ENCODE data around the gene OR51A2. TPM values are rescaled to one million over a fixed set of nuclear protein-coding genes. Genes with fewer than 3 reads are reported as not detected.

The OR51A2 gene
- total and polyA plus RNA-seq, 7 experiments from 2014 or later, result not detected

DNA sequence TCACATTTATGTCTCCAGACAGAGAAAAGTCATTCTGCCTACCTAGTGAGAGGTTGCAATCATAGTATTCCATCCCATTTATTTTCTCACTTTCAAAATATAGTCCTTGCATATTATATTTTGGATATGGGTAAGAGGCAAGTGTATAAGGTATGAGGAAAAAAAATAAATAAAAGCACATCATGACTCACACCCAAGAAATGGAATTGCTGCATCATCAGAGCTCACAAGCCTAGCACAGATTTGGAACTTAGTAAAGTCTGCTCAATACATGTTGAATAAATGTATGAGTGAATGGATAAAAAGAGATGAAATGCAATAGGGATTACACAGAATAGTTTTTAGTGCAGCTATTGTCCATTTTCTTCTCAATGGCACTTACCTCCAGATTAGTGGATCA is 28.9 kb downstream of the OR51A2 start:
- intact Hi-C loops (cut with micrococcal nuclease), result no loop called here
- no peak overlapping the region for H3K27ac Mint-ChIP-seq
- Histone ChIP-seq H3K36me3 (ENCODE audit: control insufficient read depth in 2 of 3, insufficient read depth in 3 of 3, low read length in 3 of 3) (no peaks in the 10 kb centered on the region), H3K4me1 (ENCODE audit: control insufficient read depth in 2 of 2, insufficient read depth in 2 of 2, low read length in 2 of 2) (no peaks in the 10 kb centered on the region), H3K9me3 (ENCODE audit: control insufficient read depth in 2 of 3, low read length in 3 of 3) (no peaks in the 10 kb centered on the region), H3K27me3 (ENCODE audit: control insufficient read depth in 2 of 2, insufficient read depth in 2 of 2, low read length in 2 of 2) (no peaks in the 10 kb centered on the region), H3K4me3 (ENCODE audit: low read length) (no peak overlapping the region), H3K27ac (ENCODE audit: low read depth, low read length) (no peak overlapping the region)
- peaks cover 0 to 1% (median 0%) of the 10 kb centered on the region in 7 donors for H3K4me1 Mint-ChIP-seq
- ATAC-seq, result no peak
- H3K27me3 Mint-ChIP-seq, result peaks cover 0 to 17% (median 10%) of the 10 kb centered on the region in 5 donors
- CTCF ChIA-PET, result no interaction called here
- DNase-seq, result no peak
- POLR2A ChIA-PET, result no interaction called here
- H3K4me3 Mint-ChIP-seq, result no peak overlapping the region
- H3K36me3 Mint-ChIP-seq, result no peaks in the 10 kb centered on the region
- peaks cover 0 to 7% (median 0%) of the 10 kb centered on the region in 11 donors for H3K9me3 Mint-ChIP-seq

DNA sequence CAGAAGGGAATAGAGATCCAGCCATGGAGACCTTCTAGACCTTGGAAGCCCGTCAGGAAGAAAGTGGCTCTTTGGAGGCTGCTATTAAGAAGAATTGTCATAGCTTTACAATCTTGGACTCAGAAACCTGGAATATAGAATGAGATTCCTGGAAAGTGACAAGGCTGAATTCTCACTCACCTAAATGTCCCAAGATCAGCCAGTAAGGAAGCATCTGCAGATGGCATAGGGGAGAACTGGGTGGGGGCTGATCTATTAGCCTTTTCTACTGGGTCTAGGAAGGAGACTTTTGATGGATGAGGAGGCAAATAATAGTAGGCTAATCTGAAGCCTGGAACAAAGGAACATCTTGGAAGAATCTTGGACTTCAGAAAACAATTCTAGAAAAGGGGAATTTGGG is 31.3 kb downstream of the OR51A2 start, which contains the start of gene OR51G1:
TSS of gene OR51G1 (minus strand) at position 101 of the 400 bp plus-strand sequence. CDS start at position 101, 0 bp downstream.
- Histone ChIP-seq H3K9me3 (ENCODE audit: control insufficient read depth in 2 of 3, low read length in 3 of 3) (no peaks in the 10 kb centered on the region), H3K27ac (ENCODE audit: low read depth, low read length) (no peak within 1 kb of the TSS), H3K4me1 (ENCODE audit: control insufficient read depth in 2 of 2, insufficient read depth in 2 of 2, low read length in 2 of 2) (no peaks in the 10 kb centered on the region), H3K36me3 (ENCODE audit: control insufficient read depth in 2 of 3, insufficient read depth in 3 of 3, low read length in 3 of 3) (no peaks in the 10 kb centered on the region), H3K27me3 (ENCODE audit: control insufficient read depth in 2 of 2, insufficient read depth in 2 of 2, low read length in 2 of 2) (no peaks in the 10 kb centered on the region), H3K4me3 (ENCODE audit: low read length) (no peak within 1 kb of the TSS)
- peaks cover 0 to 1% (median 0%) of the 10 kb centered on the region in 7 donors for H3K4me1 Mint-ChIP-seq
- peaks cover 0 to 17% (median 10%) of the 10 kb centered on the region in 5 donors for H3K27me3 Mint-ChIP-seq
- no peak within 1 kb of the TSS for H3K27ac Mint-ChIP-seq
- POLR2A ChIA-PET, result no interaction called here
- CTCF ChIA-PET, result no interaction called here
- ATAC-seq (no peak), DNase-seq (no peak)
- no peak within 1 kb of the TSS for H3K4me3 Mint-ChIP-seq
- peaks cover 0 to 7% (median 0%) of the 10 kb centered on the region in 11 donors for H3K9me3 Mint-ChIP-seq
- H3K36me3 Mint-ChIP-seq, result no peaks in the 10 kb centered on the region
- intact Hi-C loops (cut with micrococcal nuclease), result no loop called here

DNA sequence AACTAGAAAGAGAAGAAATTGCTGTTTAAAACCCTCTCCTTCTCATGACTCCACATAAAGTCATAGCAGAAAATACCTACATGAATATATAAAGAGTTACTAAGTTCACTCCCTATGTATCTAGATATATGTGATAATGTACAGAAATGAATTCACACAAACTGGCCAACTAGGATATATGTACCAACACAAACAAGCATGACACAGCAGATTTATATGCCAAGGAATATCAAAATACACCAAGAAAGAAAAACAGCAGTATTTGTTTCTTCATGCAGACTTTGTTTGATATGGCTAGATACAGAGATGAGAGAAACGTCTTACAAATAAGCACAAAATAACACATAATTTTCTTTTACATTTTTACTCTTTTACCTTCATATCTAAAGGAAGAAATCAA is 33.2 kb downstream of the OR51A2 start:
- no peak for ATAC-seq
- peaks cover 0 to 17% (median 8%) of the 10 kb centered on the region in 5 donors for H3K27me3 Mint-ChIP-seq
- intact Hi-C loops (cut with micrococcal nuclease), result no loop called here
- no peaks in the 10 kb centered on the region for H3K36me3 ChIP-seq (ENCODE audit: control insufficient read depth in 2 of 3, insufficient read depth in 3 of 3, low read length in 3 of 3)
- no peak for DNase-seq
- no peak overlapping the region for H3K4me3 ChIP-seq (ENCODE audit: low read length)
- no peak overlapping the region for H3K4me3 Mint-ChIP-seq
- H3K27ac ChIP-seq (ENCODE audit: low read depth, low read length), result no peak overlapping the region
- H3K4me1 ChIP-seq (ENCODE audit: control insufficient read depth in 2 of 2, insufficient read depth in 2 of 2, low read length in 2 of 2), result no peaks in the 10 kb centered on the region
- no peaks in the 10 kb centered on the region for H3K9me3 ChIP-seq (ENCODE audit: control insufficient read depth in 2 of 3, low read length in 3 of 3)
- H3K9me3 Mint-ChIP-seq, result peaks cover 0 to 7% (median 0%) of the 10 kb centered on the region in 11 donors
- no peak overlapping the region for H3K27ac Mint-ChIP-seq
- no peaks in the 10 kb centered on the region for H3K36me3 Mint-ChIP-seq
- no peaks in the 10 kb centered on the region for H3K27me3 ChIP-seq (ENCODE audit: control insufficient read depth in 2 of 2, insufficient read depth in 2 of 2, low read length in 2 of 2)
- POLR2A ChIA-PET, result no interaction called here
- CTCF ChIA-PET, result no interaction called here
- peaks cover 0 to 1% (median 0%) of the 10 kb centered on the region in 7 donors for H3K4me1 Mint-ChIP-seq

DNA sequence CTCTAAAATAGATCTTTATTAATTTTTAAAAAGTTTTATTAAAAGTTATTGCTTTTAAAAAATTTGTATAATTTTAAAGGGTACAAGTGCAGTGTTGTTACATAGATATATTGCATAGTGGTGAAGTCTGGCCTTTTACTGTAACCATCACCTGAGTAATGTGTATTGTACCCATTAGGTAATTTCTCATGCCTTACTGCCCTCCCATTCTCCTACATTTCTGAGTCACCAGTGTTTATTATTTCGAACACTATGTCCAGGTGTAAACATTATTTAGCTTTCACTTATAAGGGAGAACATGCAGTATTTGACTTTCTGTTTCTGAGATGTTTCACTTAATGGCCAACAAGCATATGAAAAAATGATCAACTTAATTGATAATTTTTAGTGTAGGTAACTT is 33.7 kb downstream of the OR51A2 start:
- ChIA-PET POLR2A (no interaction called here), CTCF (no interaction called here)
- no peaks in the 10 kb centered on the region for H3K9me3 ChIP-seq (ENCODE audit: control insufficient read depth in 2 of 3, low read length in 3 of 3)
- no peaks in the 10 kb centered on the region for H3K36me3 ChIP-seq (ENCODE audit: control insufficient read depth in 2 of 3, insufficient read depth in 3 of 3, low read length in 3 of 3)
- Mint-ChIP-seq H3K27ac (no peak overlapping the region), H3K36me3 (no peaks in the 10 kb centered on the region), H3K4me1 (peaks cover 0 to 1% (median 0%) of the 10 kb centered on the region in 7 donors), H3K4me3 (no peak overlapping the region), H3K27me3 (peaks cover 0 to 17% (median 10%) of the 10 kb centered on the region in 5 donors), H3K9me3 (peaks cover 0 to 7% (median 0%) of the 10 kb centered on the region in 11 donors)
- ATAC-seq (no peak), DNase-seq (no peak)
- no peak overlapping the region for H3K4me3 ChIP-seq (ENCODE audit: low read length)
- no peak overlapping the region for H3K27ac ChIP-seq (ENCODE audit: low read depth, low read length)
- H3K4me1 ChIP-seq (ENCODE audit: control insufficient read depth in 2 of 2, insufficient read depth in 2 of 2, low read length in 2 of 2), result no peaks in the 10 kb centered on the region
- no peaks in the 10 kb centered on the region for H3K27me3 ChIP-seq (ENCODE audit: control insufficient read depth in 2 of 2, insufficient read depth in 2 of 2, low read length in 2 of 2)
- intact Hi-C loops (cut with micrococcal nuclease), result no loop called here

DNA sequence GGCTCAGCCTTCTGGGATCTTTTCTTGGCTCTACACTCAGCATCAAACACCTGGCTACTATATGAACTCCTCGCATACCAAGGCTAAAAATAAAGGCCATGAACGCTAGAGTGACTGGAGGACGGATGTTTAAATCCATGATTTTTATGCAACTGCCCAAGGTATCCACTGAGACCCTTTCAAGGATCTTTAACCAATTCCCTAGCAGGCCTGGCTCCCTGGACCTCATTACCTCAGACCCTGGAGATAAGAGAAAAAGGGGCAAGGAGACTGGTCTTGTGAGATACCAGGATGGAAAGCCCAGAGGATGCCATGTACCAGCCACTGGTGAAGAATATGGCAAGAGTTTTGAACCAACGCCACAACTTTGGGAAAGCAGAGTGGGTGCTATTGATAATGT is 36.3 kb downstream of the OR51A2 start, which contains the start of gene OR51G2:
TSS of gene OR51G2 (minus strand) at position 101 of the 400 bp plus-strand sequence. CDS start 3,687 bp downstream, outside the sequence.
- Mint-ChIP-seq H3K4me3 (no peak within 1 kb of the TSS), H3K27me3 (peaks cover 0 to 32% (median 12%) of the 10 kb centered on the region in 5 donors), H3K4me1 (no peaks in the 10 kb centered on the region), H3K27ac (no peak within 1 kb of the TSS), H3K36me3 (no peaks in the 10 kb centered on the region), H3K9me3 (peaks cover 0 to 11% (median 0%) of the 10 kb centered on the region in 11 donors)
- ChIA-PET CTCF (no interaction called here), POLR2A (no interaction called here)
- Histone ChIP-seq H3K27me3 (ENCODE audit: control insufficient read depth in 2 of 2, insufficient read depth in 2 of 2, low read length in 2 of 2) (no peaks in the 10 kb centered on the region), H3K4me1 (ENCODE audit: control insufficient read depth in 2 of 2, insufficient read depth in 2 of 2, low read length in 2 of 2) (no peaks in the 10 kb centered on the region), H3K9me3 (ENCODE audit: control insufficient read depth in 2 of 3, low read length in 3 of 3) (no peaks in the 10 kb centered on the region), H3K27ac (ENCODE audit: low read depth, low read length) (no peak within 1 kb of the TSS), H3K4me3 (ENCODE audit: low read length) (no peak within 1 kb of the TSS), H3K36me3 (ENCODE audit: control insufficient read depth in 2 of 3, insufficient read depth in 3 of 3, low read length in 3 of 3) (no peaks in the 10 kb centered on the region)
- no peak for ATAC-seq
- intact Hi-C loops (cut with micrococcal nuclease), result no loop called here
- no peak for DNase-seq

DNA sequence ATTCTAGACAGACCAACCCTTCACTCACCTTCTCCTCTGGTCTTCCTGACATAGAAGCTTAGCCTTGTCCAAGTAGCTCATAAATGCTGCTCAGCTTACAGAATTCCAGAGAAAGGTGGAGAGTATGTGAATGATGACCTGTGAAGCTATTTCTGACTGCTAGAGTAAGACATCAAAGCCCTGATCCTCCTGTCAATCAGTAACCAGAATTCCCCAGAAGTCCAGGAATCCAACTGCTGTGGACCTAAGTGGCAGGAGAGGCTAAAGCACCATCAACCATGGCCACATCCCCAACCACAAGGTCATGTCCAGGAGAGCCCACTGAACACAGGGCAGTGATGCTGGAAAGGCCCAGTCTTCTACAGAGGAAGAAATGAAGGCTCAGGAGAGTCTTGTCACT is 38.9 kb downstream of the OR51A2 start:
- ATAC-seq (no peak), DNase-seq (no peak)
- no peaks in the 10 kb centered on the region for H3K36me3 ChIP-seq (ENCODE audit: control insufficient read depth in 2 of 3, insufficient read depth in 3 of 3, low read length in 3 of 3)
- Mint-ChIP-seq H3K9me3 (peaks cover 0 to 4% (median 0%) of the 10 kb centered on the region in 11 donors), H3K36me3 (no peaks in the 10 kb centered on the region), H3K27me3 (peaks cover 0 to 24% (median 15%) of the 10 kb centered on the region in 5 donors), H3K4me3 (no peak overlapping the region), H3K27ac (no peak overlapping the region), H3K4me1 (no peaks in the 10 kb centered on the region)
- no peak overlapping the region for H3K4me3 ChIP-seq (ENCODE audit: low read length)
- H3K9me3 ChIP-seq (ENCODE audit: control insufficient read depth in 2 of 3, low read length in 3 of 3), result no peaks in the 10 kb centered on the region
- no peak overlapping the region for H3K27ac ChIP-seq (ENCODE audit: low read depth, low read length)
- POLR2A ChIA-PET, result no interaction called here
- H3K4me1 ChIP-seq (ENCODE audit: control insufficient read depth in 2 of 2, insufficient read depth in 2 of 2, low read length in 2 of 2), result no peaks in the 10 kb centered on the region
- CTCF ChIA-PET, result no interaction called here
- intact Hi-C loops (cut with micrococcal nuclease), result no loop called here
- H3K27me3 ChIP-seq (ENCODE audit: control insufficient read depth in 2 of 2, insufficient read depth in 2 of 2, low read length in 2 of 2), result no peaks in the 10 kb centered on the region
